Stimulated activated CD8-positive, alpha-beta memory T cell treated with anti-CD3 and anti-CD28 coated beads, Interleukin-4, amount 100 ng/mL, for 24 hours (primary cell): ENCODE measurements around the gene PYY.
"Not testable (repeated sequence)": the region's sequence is repeated elsewhere in the genome, so short reads cannot be mapped to it uniquely, and the experiment has no call there.

ENCODE experiments used
- DNase-seq: peaks from one replicate; pipeline ENCODE4 v3.0.0-alpha.2; 2020; ENCODE audit warnings: low read depth

Gene PYY

DNA sequence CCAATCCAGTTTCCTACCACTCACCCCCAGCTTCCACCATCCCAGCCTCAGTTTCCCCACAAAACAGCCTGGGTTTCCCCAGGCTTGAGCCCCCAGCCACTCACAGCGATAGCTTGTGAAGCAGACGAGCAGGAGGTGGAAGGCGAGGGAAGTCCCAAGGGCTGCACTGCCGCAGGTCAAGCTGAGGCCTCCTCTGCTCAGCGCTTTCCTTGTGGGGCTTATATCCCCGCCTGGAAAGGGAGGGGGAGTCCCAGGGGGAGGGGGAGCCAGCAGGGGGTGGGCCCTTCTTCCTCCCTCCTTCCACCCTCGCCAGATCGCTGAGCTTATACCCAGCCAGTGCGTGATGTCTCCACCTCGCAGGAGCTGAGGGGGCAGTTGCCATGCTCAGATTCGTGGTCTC is at the start of gene PYY:
TSS of gene PYY (minus strand) at position 195 of the 400 bp plus-strand sequence. CDS start 457 bp downstream, outside the sequence.
- DNase-seq: no peak

- no peak for DNase-seq
Measured at GRCh38 chr17:44002141-44002848, 48.6 kb upstream of the PYY start.

DNA sequence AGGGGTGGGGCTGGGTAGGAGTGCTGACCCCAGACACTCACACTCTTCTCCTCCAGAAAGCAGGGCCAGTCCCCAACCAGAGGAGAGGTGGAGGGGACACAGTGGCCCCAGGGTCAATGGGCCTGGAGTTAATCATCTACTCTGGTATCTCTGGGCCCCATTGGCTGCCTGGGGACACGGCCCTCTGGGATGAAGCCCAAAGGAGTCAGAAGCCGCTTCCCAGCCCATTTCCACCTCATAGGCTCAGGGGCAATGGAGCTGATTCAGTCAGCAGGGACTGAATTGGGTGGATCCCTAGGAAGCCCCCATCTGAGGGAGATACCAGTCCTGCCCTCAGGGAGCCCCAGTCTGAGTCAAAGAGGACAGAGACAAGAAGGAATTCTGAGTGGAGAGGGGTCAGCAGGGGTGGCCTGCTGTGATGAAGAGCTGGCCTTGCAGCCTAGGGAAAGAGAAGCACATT is 47.8 kb upstream of the PYY start:
- no peak for DNase-seq

DNA sequence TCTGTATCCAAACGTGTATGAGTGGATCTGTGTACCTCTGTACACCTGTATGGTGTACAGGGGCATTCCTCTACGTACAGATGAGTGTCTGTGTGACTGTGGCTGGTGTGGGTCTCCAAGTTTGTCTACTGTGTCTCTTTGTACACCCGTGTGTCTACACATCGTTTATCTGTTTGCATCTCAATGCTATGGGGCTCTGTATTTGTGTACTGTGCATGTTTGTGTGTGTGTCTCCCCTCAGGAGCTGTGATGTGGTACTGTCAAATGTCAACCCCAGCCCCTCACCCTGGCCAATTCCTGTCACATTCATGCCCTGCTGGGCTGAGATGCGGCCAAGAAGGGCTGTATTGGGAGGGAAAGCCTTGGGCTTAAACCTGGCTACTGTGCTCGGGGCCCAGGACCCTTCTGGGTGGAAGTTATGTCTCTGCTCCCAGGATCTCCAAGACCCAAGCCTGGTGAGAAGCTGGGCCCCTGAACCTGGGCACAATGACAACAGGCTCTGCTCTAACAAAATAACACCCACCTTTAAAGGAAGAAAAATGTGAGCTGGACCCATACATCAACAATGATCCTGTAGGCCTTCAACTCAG is 47.2 kb upstream of the PYY start:
- no peak for DNase-seq

DNA sequence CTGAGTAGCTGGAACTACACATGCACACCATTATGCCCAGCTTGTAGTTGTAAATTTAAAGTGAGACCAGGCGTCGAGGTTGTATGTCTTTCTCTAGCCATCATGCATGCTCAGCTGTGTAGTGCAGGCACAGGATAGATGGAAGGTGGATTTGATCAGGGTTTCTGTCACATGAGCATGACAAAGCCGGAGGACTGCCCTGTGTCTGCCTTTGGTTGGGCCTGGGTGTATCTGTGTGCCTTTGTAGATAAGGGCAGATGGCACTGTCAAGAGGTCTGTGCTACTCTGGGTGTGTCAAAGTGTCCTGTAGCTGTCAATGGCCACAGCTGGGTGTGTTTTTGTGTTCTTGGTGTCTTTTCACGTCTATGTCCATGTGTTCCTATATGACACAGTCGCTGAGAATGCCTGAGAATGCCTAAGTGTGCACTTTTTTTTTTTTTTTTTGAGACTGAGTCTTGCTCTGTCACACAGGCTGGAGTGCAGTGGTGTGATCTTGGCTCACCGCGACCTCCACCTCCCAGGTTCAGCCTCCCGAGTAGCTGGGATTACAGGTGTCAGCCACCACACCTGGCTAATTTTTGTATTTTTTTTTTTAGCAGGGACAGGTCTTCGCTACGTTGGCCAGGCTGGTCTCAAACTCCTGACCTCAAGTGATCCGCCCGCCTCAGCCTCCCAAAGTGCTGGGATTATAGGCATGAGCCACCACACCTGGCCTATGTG is 46.6 kb upstream of the PYY start:
- no peak for DNase-seq

GRCh38 chr17:43999024-43999423 is 45.3 kb upstream of the PYY start:
- DNase-seq: no peak

DNA sequence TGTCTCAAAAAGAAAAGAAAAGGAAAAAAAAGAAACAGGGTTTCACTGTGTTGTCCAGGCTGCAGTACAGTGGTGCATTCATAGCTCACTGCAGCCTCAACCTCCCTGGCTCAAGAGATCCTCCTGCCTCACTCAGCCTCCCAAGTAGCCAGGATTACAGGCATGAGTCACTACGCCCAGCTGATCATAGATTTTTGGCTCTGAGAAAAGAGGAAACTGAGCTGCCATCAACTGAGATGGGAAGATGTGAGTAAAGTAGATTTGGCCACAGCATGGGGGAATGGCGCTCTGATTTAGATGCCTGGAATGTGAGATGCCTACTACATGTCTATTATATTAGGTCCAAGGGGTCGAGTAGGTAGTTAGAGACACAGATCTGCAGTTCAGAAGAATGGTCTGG is 44.8 kb upstream of the PYY start:
- no peak for DNase-seq

DNA sequence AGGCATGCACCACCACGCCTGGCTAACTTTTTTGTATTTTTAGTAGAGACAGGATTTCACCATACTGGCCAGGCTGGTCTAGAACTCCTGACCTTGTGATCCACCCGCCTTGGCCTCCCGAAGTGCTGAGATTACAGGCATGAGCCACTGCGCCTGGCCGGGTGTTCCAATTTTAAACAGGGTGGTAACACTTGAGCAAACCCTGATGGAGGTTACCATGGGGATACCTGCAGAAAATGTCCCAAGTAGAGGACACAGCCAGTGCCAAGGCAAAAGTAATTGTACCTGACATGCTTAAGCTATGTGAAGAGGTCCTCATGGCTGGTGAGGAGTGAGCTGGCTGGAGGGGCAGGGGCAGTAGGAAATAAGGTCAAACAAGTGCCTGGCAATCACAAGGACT is 43.4 kb upstream of the PYY start:
- DNase-seq: not testable (repeated sequence)

GRCh38 chr17:43995150-43995471 is 41.4 kb upstream of the PYY start:
- DNase-seq: no peak

DNA sequence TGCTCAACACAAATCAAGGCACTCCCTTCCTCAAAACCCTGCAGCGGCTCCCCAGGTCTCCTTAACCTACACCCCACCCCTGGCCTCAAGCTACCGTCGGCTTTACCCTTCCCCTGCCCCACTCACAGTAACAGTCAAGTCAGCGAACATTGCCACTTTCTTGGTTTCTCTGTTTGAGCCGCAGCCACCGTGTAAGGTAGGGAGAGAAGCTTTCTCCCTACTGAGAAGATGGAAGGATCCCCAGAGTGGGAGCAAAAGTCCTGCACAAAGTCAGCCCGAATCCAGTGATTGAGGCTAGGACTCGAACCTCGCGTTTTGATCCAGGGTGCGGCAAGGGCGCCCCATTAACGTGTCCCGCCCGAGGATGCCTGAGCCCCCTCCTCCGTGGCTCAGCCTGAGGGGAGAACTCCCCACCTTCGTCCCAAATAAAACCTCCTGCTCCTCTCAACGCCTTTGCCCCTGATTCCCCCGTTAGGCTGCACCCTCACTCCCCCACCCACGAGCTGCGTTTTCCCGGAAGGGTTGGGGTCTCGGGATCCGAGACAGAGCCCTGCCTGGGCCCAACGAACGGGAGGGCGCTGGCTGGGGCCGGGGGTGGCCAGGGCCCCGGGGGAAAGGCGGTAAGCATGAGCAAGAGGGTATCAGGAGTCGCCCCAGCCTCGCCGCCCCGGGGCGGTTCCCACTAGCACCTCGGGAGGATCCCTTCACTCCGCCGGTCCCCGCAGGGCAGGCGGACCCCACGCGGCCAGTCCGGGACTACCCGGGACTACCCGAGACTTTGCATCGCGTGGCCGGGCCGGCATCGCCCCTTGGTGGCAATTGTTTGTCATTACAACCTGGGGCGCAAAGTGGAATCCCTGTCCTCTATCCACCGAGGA is 40.8 kb upstream of the PYY start:
- DNase-seq: peak; percentile 42

- no peak for DNase-seq
Measured at GRCh38 chr17:43992641-43993040, 38.9 kb upstream of the PYY start.

DNA sequence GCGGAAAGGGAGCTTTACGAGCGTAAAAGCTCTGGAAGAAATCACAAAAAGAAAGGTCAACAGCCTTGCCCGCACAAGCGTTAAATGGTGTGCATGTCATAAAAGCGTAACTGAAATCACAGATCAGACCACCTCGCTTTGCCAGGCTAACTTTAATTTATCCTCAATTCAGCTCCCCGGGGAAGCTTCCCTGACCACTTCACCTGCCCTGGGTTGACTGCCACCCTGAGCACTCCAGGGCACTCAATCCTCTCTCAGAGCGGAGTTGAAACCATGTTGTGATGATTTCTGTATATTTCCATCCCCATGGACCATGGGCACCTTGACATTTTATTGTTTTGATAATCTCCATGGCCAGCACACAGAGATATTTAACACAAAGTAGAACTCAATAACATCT is 34.6 kb upstream of the PYY start:
- DNase-seq: no peak

DNA sequence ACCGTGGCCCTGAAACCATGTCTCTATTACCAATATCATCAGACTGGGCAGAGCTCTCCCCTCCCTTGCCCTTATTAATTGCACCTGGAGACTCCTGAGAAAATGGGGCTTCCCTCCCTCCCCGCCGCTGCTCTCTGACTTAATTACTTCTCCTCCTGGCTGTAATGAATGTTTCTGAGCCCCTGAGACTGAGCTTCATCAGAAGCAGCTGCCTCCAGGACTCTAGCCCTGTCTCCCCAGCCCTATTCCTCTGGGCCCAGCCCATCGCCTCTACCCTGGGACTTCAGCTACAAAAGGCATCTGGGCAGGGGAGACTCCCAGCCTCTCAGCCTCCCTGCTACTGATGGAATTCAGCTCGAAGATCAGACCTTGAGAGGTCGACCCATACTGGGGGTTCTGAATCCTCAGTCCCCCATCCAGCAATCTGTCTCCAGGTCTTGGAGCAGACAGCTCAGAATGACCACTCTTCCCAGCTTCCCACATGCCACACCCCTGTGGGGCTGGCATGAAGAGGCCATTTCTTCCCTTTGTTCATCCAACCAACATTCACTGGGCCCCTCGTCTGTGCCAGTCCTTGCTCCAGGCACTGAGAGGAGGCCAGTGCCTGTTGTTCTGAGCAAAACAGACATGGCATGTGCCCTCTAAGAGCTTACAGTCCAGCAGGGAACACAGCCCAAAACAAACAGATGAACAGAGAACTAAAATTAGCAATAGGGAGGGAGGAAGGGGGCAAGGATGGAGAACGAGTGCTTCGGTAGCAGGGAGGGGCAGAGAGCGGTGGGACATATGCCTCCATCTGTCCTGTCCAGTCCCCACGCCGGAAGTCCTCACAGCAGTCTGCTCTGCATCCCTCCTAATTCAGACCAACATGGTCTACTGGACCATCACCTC is 33.6 kb upstream of the PYY start:
- DNase-seq: no peak

DNA sequence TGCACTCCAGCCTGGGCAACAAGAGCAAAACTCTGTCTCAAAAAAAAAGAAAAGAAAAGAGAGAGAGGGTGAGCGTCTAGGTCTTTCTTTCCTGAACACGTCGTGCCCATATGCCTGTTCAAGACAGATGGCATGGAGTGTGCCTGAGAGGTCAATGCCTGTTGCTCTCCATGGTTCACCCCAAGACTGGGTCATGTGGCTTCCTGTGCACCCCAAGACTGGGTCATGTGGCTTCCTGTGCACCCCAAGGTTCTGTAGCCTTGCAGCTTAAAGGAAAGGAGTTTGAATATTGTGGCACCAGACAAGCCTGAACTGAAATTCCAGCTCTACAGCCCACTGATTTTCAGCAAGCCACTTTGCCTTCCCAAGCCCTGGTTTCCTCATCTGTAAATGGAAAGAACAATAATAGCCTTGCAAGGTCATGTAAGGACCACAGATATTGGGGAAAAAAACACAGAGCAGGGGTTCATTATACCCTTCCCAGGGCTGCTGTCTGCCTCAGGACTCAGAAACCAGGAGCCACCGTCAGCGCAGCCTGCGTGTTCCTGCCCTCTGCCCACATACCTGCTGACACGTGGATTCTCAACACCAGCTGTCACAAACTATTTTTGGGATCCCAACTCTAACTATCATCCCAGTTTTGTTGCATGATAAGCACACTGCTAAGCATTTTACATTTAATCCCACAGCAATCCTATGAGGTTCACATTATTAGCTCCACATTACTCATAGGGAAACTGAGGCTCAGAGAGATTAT is 32.7 kb upstream of the PYY start:
- no peak for DNase-seq

DNA sequence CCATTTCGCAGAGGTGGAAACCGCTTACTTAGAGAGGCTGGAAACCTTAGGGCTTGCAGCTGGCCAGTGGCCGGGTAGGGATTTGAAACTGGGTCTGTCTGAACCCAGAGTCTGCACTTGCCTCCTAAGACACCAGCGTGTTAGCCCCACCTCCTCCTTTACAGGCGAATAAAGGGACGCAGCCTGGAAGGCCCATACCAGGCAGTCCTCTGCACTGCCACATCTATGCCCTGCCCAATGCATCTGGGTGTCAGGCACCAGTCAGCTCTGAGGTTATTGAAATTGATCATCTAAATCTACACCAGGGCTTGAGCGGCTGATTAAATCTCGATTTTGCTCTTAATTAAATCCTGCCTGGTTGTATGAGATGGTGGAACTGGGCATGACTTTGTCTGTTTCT is 30.8 kb upstream of the PYY start:
- no peak for DNase-seq

DNA sequence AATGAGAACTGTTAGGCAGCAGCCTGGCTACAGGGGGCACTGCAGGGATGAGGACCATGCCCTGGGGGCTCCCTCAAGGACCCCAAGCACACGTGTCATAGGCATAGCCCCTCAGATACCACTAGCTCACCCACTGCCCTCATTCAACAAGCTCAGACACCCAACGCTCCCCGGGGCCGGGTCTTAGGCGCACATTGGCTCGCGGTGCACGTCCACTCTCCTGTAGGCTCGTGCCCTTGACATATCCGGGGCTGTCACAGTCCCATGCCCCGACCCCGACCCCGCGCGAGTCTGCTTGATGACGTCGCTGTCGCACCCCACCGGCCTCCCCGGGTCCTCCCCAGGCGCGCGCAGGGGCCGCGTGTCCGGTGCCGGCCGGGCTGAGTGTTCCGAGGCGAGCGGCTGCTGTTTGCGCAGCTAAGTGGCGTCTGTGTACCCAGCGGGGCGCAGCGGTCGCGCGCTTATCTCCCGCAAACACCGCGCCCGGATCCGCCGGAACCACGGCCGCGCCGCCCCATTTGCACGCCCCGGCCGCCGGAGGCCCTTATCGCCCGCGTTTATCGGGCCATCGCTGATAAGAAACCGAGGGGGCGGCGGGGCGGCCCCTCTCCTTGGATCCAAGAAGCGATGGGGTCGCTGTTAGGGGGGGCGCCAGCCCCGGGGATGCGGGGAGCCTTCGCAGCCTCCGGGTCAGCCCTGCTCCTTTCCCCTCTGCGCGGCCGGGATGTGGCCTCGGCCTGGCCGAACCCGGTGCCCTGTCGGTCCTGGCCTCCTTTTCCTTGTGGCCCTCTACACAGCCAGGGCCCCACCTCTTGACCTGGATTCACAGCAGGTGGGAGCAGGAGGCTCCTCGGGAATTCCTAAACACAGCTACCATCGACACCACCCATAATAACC is 30.0 kb upstream of the PYY start:
- no peak for DNase-seq

DNA sequence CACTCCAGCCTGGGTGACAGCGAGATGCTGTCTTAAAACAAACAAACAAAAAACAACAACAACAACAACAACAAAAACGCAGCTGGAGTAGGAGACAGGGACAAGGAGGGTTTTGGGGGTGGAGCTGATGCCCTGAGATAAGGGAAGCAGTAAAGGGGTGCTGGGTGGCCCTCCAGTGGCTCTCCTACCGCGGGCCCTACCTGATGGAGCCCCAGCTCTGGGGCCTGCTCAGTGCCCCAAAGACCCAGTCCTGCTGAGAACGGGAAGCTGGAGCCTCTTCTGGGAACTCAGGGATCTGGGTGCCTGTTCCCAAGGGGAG is 29.4 kb upstream of the PYY start:
- no peak for DNase-seq

DNA sequence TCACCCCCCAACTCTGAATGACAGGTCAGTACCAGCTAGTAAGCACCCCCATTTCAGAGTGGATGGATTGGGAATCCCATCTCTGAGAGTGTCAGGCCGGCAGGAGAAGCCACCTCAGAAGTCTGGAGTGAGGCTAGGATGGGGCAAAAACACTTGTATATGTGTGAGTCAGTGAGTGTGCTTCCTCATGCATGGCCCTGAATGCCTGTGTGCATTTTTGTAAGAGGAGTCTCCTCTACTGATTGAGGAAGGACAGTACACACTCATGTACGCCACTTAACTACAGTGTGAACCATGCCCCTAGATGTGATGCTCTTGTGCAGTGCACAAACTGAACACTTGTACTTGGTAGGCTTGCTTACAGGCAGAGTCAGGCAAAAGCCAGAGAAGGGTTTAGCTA is 28.4 kb upstream of the PYY start:
- no peak for DNase-seq

- DNase-seq: no peak
Measured at GRCh38 chr17:43979671-43980070, 25.9 kb upstream of the PYY start.

DNA sequence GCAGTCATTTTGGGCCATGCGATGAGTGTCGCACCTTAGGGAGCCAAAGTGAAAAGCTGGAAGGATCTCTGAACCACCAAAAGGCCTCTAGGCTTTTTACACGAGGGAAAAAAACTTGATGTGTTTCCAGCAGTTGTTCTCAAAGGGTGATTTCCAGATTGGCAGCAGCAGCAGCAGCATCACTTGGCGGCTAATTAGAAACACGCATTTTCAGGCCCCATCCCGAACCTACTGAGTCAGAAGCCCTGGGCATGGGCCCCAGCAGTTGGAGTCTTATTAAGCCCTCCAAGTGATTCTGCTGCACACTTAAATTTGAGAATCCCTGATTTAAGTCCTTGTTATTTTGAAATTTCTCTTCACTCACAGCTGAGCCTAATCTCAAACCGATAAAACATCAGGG is 25.3 kb upstream of the PYY start:
- DNase-seq: no peak
